ENCODE measurements around the gene GAS7.
"Not testable (repeated sequence)": the region's sequence is repeated elsewhere in the genome, so short reads cannot be mapped to it uniquely, and the experiment has no call there.

- not testable (repeated sequence) for TF ChIP-seq ZNF384 (IDR thresholded peaks at IDR 0.05); LEF1 (IDR thresholded peaks at IDR 0.05; ENCODE audit: borderline replicate concordance); ARNT (IDR thresholded peaks at IDR 0.05); SP1 (IDR thresholded peaks at IDR 0.05); CTBP1 (IDR thresholded peaks at IDR 0.05; ENCODE audit: borderline replicate concordance); SUZ12 (IDR thresholded peaks at IDR 0.05); TARDBP (IDR thresholded peaks at IDR 0.05)
Observed at GRCh38 chr17:10016958-10017570, 181.3 kb downstream of the GAS7 start.
